HEK293 (cell line): Measurements from ENCODE around the gene RRP8.

Experiments used
- CTCF ChIA-PET: fragments of 350-600 bp; formaldehyde crosslinking; extraction: SDS; loops from one replicate; lab custom pipeline; 2021; ENCODE audit warnings: antibody characterized with exemption; lab: Yijun Ruan, JAX
- POLR2A ChIA-PET: fragments of 300-600 bp; formaldehyde crosslinking; extraction: SDS; loops from one replicate; lab custom pipeline; 2020; ENCODE audit warnings: antibody characterized with exemption, inconsistent platforms; lab: Yijun Ruan, JAX
- H3K27ac ChIP-seq: fragments of 200-500 bp; sonication (Bioruptor generic); 2 replicates; pipeline ENCODE4 v1.5.1; 2014; ENCODE audit warnings: low read depth, low read length, control low read depth, inconsistent platforms; ENCODE audit errors: extremely low read depth
- H3K36me3 ChIP-seq, 2 experiments: fragments of 200-500 bp in 1 of 2; sonication (Bioruptor generic) in 1 of 2; 1 replicate in 1 of 2; 2 replicates in 1 of 2; pipeline ENCODE4 v1.5.1; 2014 to 2017; ENCODE audit warnings: inconsistent platforms in 2 of 2, low read length in 2 of 2; ENCODE audit not compliant: control insufficient read depth in 2 of 2, insufficient read depth in 1 of 2
- H3K4me1 ChIP-seq: fragments of 200-500 bp; sonication (Bioruptor generic); 2 replicates; pipeline ENCODE4 v1.5.1; 2014; ENCODE audit warnings: mild to moderate bottlenecking, low read length, inconsistent platforms; ENCODE audit not compliant: control insufficient read depth, insufficient read depth
- H3K4me3 ChIP-seq: 2 replicates; pipeline ENCODE4 v1.5.1; 2011; ENCODE audit warnings: low read depth, mild to moderate bottlenecking, control low read depth, low read length, moderate library complexity
- H3K9me3 ChIP-seq: fragments of 200-500 bp; sonication (Bioruptor generic); 2 replicates; pipeline ENCODE4 v1.5.1; 2014; ENCODE audit warnings: low read depth, low read length, inconsistent platforms; ENCODE audit not compliant: control insufficient read depth, insufficient read depth
- KLF7 ChIP-seq: fragments of 450-650 bp; formaldehyde crosslinking; IDR thresholded peaks from 2 replicates; pipeline ENCODE4 v1.5.1; 2016; ENCODE audit warnings: missing biosample characterization, missing genetic modification characterization, borderline replicate concordance
- MEIS1 ChIP-seq: sonication (generic); formaldehyde crosslinking; IDR thresholded peaks from 2 replicates; pipeline ENCODE4 v1.8.1; 2022; ENCODE audit warnings: missing genetic modification reagents, mild to moderate bottlenecking, borderline replicate concordance
- OVOL3 ChIP-seq: fragments of 450-650 bp; formaldehyde crosslinking; IDR thresholded peaks from 2 replicates; pipeline ENCODE4 v1.5.1; 2016; ENCODE audit warnings: missing biosample characterization, missing genetic modification characterization
- SALL2 ChIP-seq: fragments of 450-650 bp; formaldehyde crosslinking; IDR thresholded peaks from 2 replicates; pipeline ENCODE4 v1.5.0; 2017; ENCODE audit warnings: missing biosample characterization, mild to moderate bottlenecking, missing genetic modification characterization, borderline replicate concordance
- SP2 ChIP-seq: fragments of 450-650 bp; formaldehyde crosslinking; IDR thresholded peaks from 2 replicates; pipeline ENCODE4 v1.5.1; 2016; ENCODE audit warnings: missing biosample characterization, missing genetic modification characterization
- SP7 ChIP-seq: fragments of 450-650 bp; formaldehyde crosslinking; IDR thresholded peaks from 2 replicates; pipeline ENCODE4 v1.5.1; 2016; ENCODE audit warnings: missing biosample characterization, missing genetic modification characterization
- ZFP37 ChIP-seq: fragments of 450-650 bp; formaldehyde crosslinking; IDR thresholded peaks from 2 replicates; pipeline ENCODE4 v1.5.1; 2016; ENCODE audit warnings: missing biosample characterization, missing genetic modification characterization
- ZFP69B ChIP-seq: fragments of 450-650 bp; formaldehyde crosslinking; IDR thresholded peaks from 2 replicates; pipeline ENCODE4 v1.5.1; 2016; ENCODE audit warnings: missing biosample characterization, missing genetic modification characterization
- ZNF132 ChIP-seq: fragments of 450-650 bp; formaldehyde crosslinking; IDR thresholded peaks from 2 replicates; pipeline ENCODE4 v1.5.1; 2017; ENCODE audit warnings: missing biosample characterization, missing genetic modification characterization, borderline replicate concordance
- ZNF138 ChIP-seq: fragments of 450-650 bp; formaldehyde crosslinking; IDR thresholded peaks from 2 replicates; pipeline ENCODE4 v1.5.1; 2016; ENCODE audit warnings: missing biosample characterization, missing genetic modification characterization, borderline replicate concordance
- ZNF146 ChIP-seq: fragments of 450-650 bp; formaldehyde crosslinking; IDR thresholded peaks from 2 replicates; pipeline ENCODE4 v1.5.1; 2016; ENCODE audit warnings: missing biosample characterization, missing genetic modification characterization
- ZNF184 ChIP-seq: fragments of 450-650 bp; IDR thresholded peaks from 2 replicates; pipeline ENCODE4 v1.5.1; 2018; ENCODE audit warnings: missing biosample characterization, mild to moderate bottlenecking, missing genetic modification characterization
- ZNF19 ChIP-seq: fragments of 450-650 bp; formaldehyde crosslinking; IDR thresholded peaks from 2 replicates; pipeline ENCODE4; 2016; ENCODE audit warnings: missing biosample characterization, missing genetic modification characterization, low read depth
- ZNF214 ChIP-seq: fragments of 450-650 bp; formaldehyde crosslinking; IDR thresholded peaks from 2 replicates; pipeline ENCODE4 v1.5.1; 2017; ENCODE audit warnings: missing biosample characterization, mild to moderate bottlenecking, missing genetic modification characterization, borderline replicate concordance
- ZNF223 ChIP-seq: fragments of 450-650 bp; formaldehyde crosslinking; IDR thresholded peaks from 2 replicates; pipeline ENCODE4 v1.5.1; 2016; ENCODE audit warnings: missing biosample characterization, missing genetic modification characterization
- ZNF292 ChIP-seq: fragments of 450-650 bp; formaldehyde crosslinking; IDR thresholded peaks from 2 replicates; pipeline ENCODE4 v1.5.1; 2016; ENCODE audit warnings: low read depth, missing biosample characterization, missing genetic modification characterization, borderline replicate concordance
- ZNF324 ChIP-seq: fragments of 450-650 bp; formaldehyde crosslinking; IDR thresholded peaks from 2 replicates; pipeline ENCODE4 v1.5.1; 2016; ENCODE audit warnings: missing biosample characterization, missing genetic modification characterization
- ZNF354C ChIP-seq: fragments of 450-650 bp; formaldehyde crosslinking; IDR thresholded peaks from 2 replicates; pipeline ENCODE4 v1.5.1; 2016; ENCODE audit warnings: missing biosample characterization, missing genetic modification characterization, low read depth, borderline replicate concordance
- ZNF585B ChIP-seq: fragments of 450-650 bp; formaldehyde crosslinking; IDR thresholded peaks from 2 replicates; pipeline ENCODE4 v1.5.1; 2016; ENCODE audit warnings: missing biosample characterization, missing genetic modification characterization
- ZNF623 ChIP-seq: fragments of 450-650 bp; formaldehyde crosslinking; IDR thresholded peaks from 2 replicates; pipeline ENCODE4 v1.5.1; 2016; ENCODE audit warnings: missing biosample characterization, missing genetic modification characterization
- ZNF660 ChIP-seq: fragments of 450-650 bp; IDR thresholded peaks from 2 replicates; pipeline ENCODE4 v1.5.1; 2018; ENCODE audit warnings: missing biosample characterization, mild to moderate bottlenecking, missing genetic modification characterization
- ZNF664 ChIP-seq: fragments of 450-650 bp; formaldehyde crosslinking; IDR thresholded peaks from 2 replicates; pipeline ENCODE4 v1.5.1; 2016; ENCODE audit warnings: missing biosample characterization, missing genetic modification characterization
- ZSCAN16 ChIP-seq: fragments of 450-650 bp; formaldehyde crosslinking; IDR thresholded peaks from 2 replicates; pipeline ENCODE4 v1.5.1; 2016; ENCODE audit warnings: missing biosample characterization, missing genetic modification characterization
- TF ChIP-seq, protein P1 (sequence below): fragments of 450-650 bp; formaldehyde crosslinking; IDR thresholded peaks from 2 replicates; pipeline ENCODE4 v1.5.1; 2017; ENCODE audit warnings: missing biosample characterization, missing genetic modification characterization
- TF ChIP-seq, protein P2 (sequence below): fragments of 450-650 bp; formaldehyde crosslinking; IDR thresholded peaks from 2 replicates; pipeline ENCODE4 v1.5.1; 2017; ENCODE audit warnings: missing biosample characterization, missing genetic modification characterization
- TF ChIP-seq, protein P3 (sequence below): fragments of 450-650 bp; formaldehyde crosslinking; IDR thresholded peaks from 2 replicates; pipeline ENCODE4 v1.5.1; 2016; ENCODE audit warnings: missing biosample characterization, missing genetic modification characterization, borderline replicate concordance
- TF ChIP-seq, protein P4 (sequence below): fragments of 450-650 bp; IDR thresholded peaks from 2 replicates; pipeline ENCODE4 v1.5.1; 2018; ENCODE audit warnings: missing biosample characterization, mild to moderate bottlenecking, missing genetic modification characterization

The RRP8 gene

DNA sequence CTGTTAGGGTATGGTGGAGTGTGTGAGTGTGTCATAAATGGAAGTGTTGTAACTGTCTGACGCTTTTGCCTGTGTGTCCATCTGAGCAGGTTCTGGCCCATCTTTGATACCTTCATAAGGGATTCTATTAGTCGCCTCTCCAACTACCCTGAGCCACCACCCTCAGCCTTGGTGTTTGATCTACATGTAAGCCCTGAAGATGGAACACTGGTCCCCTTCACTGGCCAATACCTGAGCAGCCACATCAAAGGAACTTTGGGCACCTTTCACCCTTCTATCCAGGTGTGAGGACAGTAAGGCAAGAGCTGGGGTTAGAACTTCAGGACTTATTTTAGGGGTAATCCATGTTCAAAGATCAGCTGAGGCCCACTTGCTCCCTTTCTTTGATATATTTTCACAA, 55.3 kb downstream of the RRP8 start:
- no peaks in the 10 kb centered on the region for H3K9me3 ChIP-seq
- H3K36me3 ChIP-seq, result peaks cover 0 to 34% of the 10 kb centered on the region in 2 experiments; a peak in 1 of 3 replicates
- TF ChIP-seq SP2 (no peak), ZNF132 (tag by site-specific recombination) (no peak), ZNF184 (tag by site-specific recombination) (no peak), ZNF214 (tag by site-specific recombination) (no peak), ZNF324 (no peak), ZNF585B (tag by site-specific recombination) (no peak), OVOL3 (no peak), ZNF354C (tag by site-specific recombination) (no peak), ZNF146 (no peak), ZNF660 (no peak), KLF7 (tag by site-specific recombination) (no peak), MEIS1 (no peak), ZNF138 (no peak), ZNF623 (tag by site-specific recombination) (no peak), ZNF19 (tag by site-specific recombination) (no peak), SP7 (no peak)
- TF ChIP-seq, protein P1, sequence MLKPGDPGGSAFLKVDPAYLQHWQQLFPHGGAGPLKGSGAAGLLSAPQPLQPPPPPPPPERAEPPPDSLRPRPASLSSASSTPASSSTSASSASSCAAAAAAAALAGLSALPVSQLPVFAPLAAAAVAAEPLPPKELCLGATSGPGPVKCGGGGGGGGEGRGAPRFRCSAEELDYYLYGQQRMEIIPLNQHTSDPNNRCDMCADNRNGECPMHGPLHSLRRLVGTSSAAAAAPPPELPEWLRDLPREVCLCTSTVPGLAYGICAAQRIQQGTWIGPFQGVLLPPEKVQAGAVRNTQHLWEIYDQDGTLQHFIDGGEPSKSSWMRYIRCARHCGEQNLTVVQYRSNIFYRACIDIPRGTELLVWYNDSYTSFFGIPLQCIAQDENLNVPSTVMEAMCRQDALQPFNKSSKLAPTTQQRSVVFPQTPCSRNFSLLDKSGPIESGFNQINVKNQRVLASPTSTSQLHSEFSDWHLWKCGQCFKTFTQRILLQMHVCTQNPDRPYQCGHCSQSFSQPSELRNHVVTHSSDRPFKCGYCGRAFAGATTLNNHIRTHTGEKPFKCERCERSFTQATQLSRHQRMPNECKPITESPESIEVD (tag by site-specific recombination), result no peak
- H3K4me1 ChIP-seq, result no peaks in the 10 kb centered on the region
- no peak overlapping the region for H3K27ac ChIP-seq
- POLR2A ChIA-PET, result no interaction called here
- H3K4me3 ChIP-seq, result no peak overlapping the region
- CTCF ChIA-PET, result interaction anchor here (0.7 to 1.0 kb wide), 2 partner anchors 45 to 158 kb away, joined by 3 to 4 read pairs; no protein-coding TSS in a partner anchor

DNA sequence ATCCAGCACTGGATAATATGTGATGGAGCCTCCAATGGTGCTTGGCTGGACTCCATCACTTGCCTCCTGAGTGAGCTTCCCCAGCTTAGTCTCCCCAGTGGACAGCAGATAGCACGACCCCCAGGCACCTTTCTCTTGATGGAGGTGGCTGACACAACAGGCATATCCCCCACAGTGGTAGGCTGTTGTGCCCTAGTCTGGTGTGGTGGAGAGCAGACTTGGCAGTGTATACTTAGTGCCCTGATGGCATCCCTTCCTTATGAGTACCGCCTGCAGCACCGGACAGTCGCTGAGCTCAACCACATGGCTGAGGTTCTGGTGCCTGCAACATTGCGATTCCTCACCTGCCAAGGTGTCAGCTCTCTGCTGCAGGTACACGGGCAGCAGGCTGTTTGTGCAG, 56.2 kb downstream of the RRP8 start:
- ChIA-PET CTCF (interaction anchor here (0.6 to 1.0 kb wide), 2 partner anchors 159 to 184 kb away, joined by 4 read pairs; no protein-coding TSS in a partner anchor), POLR2A (no interaction called here)
- TF ChIP-seq ZNF292 (tag by site-specific recombination) (no peak), SALL2 (tag by site-specific recombination) (no peak), ZNF664 (tag by site-specific recombination) (no peak), ZFP69B (tag by site-specific recombination) (no peak)
- TF ChIP-seq, protein P2, sequence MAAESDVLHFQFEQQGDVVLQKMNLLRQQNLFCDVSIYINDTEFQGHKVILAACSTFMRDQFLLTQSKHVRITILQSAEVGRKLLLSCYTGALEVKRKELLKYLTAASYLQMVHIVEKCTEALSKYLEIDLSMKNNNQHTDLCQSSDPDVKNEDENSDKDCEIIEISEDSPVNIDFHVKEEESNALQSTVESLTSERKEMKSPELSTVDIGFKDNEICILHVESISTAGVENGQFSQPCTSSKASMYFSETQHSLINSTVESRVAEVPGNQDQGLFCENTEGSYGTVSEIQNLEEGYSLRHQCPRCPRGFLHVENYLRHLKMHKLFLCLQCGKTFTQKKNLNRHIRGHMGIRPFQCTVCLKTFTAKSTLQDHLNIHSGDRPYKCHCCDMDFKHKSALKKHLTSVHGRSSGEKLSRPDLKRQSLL (tag by site-specific recombination), result no peak
- Histone ChIP-seq H3K36me3 (peaks cover 0 to 34% of the 10 kb centered on the region in 2 experiments; a peak in 1 of 3 replicates), H3K4me3 (no peak overlapping the region), H3K27ac (no peak overlapping the region), H3K9me3 (no peaks in the 10 kb centered on the region), H3K4me1 (no peaks in the 10 kb centered on the region)

DNA sequence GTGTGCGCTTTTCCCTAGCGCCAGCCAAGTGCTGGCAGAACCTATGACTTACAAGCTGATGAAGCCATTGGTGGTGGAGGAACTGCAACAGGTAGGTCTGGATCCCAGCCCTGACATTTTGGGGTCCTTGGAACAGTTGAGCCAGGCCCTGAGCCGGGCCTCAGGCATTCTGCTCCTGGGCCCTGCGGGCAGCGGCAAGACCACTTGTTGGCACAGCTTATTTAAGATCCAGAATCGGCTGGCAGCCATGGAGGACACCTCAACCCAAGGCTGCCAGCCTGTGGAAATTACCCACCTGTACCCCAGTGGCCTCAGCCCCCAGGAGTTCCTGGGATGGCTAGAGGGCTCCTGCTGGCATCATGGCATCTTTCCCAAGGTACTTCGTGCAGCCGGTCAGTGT, 56.7 kb downstream of the RRP8 start:
- no peak overlapping the region for H3K27ac ChIP-seq
- no peaks in the 10 kb centered on the region for H3K4me1 ChIP-seq
- H3K4me3 ChIP-seq, result no peak overlapping the region
- H3K36me3 ChIP-seq, result peaks cover 0 to 34% of the 10 kb centered on the region in 2 experiments; a peak in 1 of 3 replicates
- H3K9me3 ChIP-seq, result no peaks in the 10 kb centered on the region
- CTCF ChIA-PET, result no interaction called here
- POLR2A ChIA-PET, result no interaction called here
- TF ChIP-seq, protein P3, sequence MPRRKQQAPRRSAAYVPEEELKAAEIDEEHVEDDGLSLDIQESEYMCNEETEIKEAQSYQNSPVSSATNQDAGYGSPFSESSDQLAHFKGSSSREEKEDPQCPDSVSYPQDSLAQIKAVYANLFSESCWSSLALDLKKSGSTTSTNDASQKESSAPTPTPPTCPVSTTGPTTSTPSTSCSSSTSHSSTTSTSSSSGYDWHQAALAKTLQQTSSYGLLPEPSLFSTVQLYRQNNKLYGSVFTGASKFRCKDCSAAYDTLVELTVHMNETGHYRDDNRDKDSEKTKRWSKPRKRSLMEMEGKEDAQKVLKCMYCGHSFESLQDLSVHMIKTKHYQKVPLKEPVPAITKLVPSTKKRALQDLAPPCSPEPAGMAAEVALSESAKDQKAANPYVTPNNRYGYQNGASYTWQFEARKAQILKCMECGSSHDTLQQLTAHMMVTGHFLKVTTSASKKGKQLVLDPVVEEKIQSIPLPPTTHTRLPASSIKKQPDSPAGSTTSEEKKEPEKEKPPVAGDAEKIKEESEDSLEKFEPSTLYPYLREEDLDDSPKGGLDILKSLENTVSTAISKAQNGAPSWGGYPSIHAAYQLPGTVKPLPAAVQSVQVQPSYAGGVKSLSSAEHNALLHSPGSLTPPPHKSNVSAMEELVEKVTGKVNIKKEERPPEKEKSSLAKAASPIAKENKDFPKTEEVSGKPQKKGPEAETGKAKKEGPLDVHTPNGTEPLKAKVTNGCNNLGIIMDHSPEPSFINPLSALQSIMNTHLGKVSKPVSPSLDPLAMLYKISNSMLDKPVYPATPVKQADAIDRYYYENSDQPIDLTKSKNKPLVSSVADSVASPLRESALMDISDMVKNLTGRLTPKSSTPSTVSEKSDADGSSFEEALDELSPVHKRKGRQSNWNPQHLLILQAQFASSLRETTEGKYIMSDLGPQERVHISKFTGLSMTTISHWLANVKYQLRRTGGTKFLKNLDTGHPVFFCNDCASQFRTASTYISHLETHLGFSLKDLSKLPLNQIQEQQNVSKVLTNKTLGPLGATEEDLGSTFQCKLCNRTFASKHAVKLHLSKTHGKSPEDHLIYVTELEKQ (tag by site-specific recombination), result no peak
- TF ChIP-seq ZSCAN16 (tag by site-specific recombination) (no peak), ZFP37 (tag by site-specific recombination) (no peak), ZNF223 (tag by site-specific recombination) (no peak), ZNF623 (tag by site-specific recombination) (no peak)
- TF ChIP-seq, protein P4, sequence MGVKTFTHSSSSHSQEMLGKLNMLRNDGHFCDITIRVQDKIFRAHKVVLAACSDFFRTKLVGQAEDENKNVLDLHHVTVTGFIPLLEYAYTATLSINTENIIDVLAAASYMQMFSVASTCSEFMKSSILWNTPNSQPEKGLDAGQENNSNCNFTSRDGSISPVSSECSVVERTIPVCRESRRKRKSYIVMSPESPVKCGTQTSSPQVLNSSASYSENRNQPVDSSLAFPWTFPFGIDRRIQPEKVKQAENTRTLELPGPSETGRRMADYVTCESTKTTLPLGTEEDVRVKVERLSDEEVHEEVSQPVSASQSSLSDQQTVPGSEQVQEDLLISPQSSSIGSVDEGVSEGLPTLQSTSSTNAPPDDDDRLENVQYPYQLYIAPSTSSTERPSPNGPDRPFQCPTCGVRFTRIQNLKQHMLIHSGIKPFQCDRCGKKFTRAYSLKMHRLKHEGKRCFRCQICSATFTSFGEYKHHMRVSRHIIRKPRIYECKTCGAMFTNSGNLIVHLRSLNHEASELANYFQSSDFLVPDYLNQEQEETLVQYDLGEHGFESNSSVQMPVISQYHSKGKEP (tag by site-specific recombination), result no peak
